ENCODE measurements around the gene ERF. TPM values are rescaled to one million over a fixed set of nuclear protein-coding genes. Genes with fewer than 3 reads are reported as not detected.
A peak's percentile ranks its signal among the peaks of the same experiment; 100 is the strongest.

The ERF gene
- total RNA-seq (2014; rRNA removed; shearing (Covaris generic)), result 11.0 and 32.6 TPM in 2 replicates

- Histone ChIP-seq H3K4me1 (replicated peaks) (peaks cover 41% of the 10 kb centered on the region), H3K9me3 (replicated peaks) (no peaks in the 10 kb centered on the region; the same call in 1 of the 2 replicates), H3K36me3 (peaks cover 27% of the 10 kb centered on the region), H3K27me3 (replicated peaks) (no peaks in the 10 kb centered on the region), H3K27ac (peak within 1 kb of the TSS; percentile 73), H3K4me3 (peak within 1 kb of the TSS; percentile 85)
- peak; percentile 83 to 91 for DNase-seq (ENCODE audit: low read depth in 1 of 2, low spot score in 2 of 2)
Observed at GRCh38 chr19:42254850-42255765, at the start of gene ERF. Gene ERF (minus strand): TSS chr19:42255128. CDS start chr19:42254999, 129 bp downstream.

- no peaks in the 10 kb centered on the region for H3K27me3 ChIP-seq (replicated peaks)
- peaks cover 14% of the 10 kb centered on the region for H3K4me1 ChIP-seq (replicated peaks)
- H3K4me3 ChIP-seq, result no peak overlapping the region
- no peak overlapping the region for H3K27ac ChIP-seq
- DNase-seq (ENCODE audit: low read depth in 1 of 2, low spot score in 2 of 2), result no peak
- no peaks in the 10 kb centered on the region for H3K36me3 ChIP-seq
- no peaks in the 10 kb centered on the region for H3K9me3 ChIP-seq (replicated peaks)
Observed at GRCh38 chr19:42303876-42304275, 48.9 kb upstream of the ERF start.

- H3K4me3 ChIP-seq, result peak overlapping the region; percentile 44; the same call in 1 of the 2 replicates
- H3K4me1 ChIP-seq (replicated peaks), result peaks cover 14% of the 10 kb centered on the region
- no peaks in the 10 kb centered on the region for H3K36me3 ChIP-seq
- DNase-seq (ENCODE audit: low read depth in 1 of 2, low spot score in 2 of 2), result no peak
- H3K27me3 ChIP-seq (replicated peaks), result no peaks in the 10 kb centered on the region
- H3K9me3 ChIP-seq (replicated peaks), result no peaks in the 10 kb centered on the region
- H3K27ac ChIP-seq, result no peak overlapping the region
Observed at GRCh38 chr19:42303101-42303464, 48.2 kb upstream of the ERF start.

- H3K4me3 ChIP-seq, result peak within 1 kb of the TSS; percentile 44
- DNase-seq (ENCODE audit: low read depth in 1 of 2, low spot score in 2 of 2), result no peak
- H3K9me3 ChIP-seq (replicated peaks), result no peaks in the 10 kb centered on the region
- H3K27me3 ChIP-seq (replicated peaks), result no peaks in the 10 kb centered on the region
- H3K4me1 ChIP-seq (replicated peaks), result peaks cover 14% of the 10 kb centered on the region
- no peak within 1 kb of the TSS for H3K27ac ChIP-seq
- H3K36me3 ChIP-seq, result no peaks in the 10 kb centered on the region
Observed at GRCh38 chr19:42301646-42302203, 46.8 kb upstream of the ERF start, which contains the start of gene PRR19. Gene PRR19 (plus strand): TSS chr19:42302132. CDS start chr19:42309585, 7,453 bp downstream.

DNA sequence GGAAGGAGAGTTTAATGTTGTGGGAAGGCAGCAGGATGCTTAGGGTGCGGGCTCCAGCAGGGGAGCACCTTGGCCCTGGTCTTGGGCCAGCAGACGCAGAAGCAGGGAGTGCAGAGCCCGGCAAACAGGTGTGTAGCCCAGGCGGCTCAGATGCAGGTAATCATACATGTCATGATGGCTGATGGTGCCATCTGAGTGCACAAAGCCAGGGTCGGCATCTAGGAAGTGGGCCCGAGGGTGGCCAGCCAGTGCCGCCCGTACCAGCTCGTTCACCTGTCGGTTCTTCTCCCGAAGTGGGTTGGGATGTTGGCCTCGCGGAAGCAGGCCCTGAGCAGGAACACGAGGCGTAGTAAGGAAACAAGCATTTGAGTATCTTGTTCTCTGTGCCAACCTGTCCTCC is 42.1 kb upstream of the ERF start:
- H3K36me3 ChIP-seq, result peaks cover 40% of the 10 kb centered on the region
- peaks cover 7% of the 10 kb centered on the region for H3K4me1 ChIP-seq (replicated peaks)
- H3K9me3 ChIP-seq (replicated peaks), result no peaks in the 10 kb centered on the region
- no peaks in the 10 kb centered on the region for H3K27me3 ChIP-seq (replicated peaks)
- DNase-seq (ENCODE audit: low read depth in 1 of 2, low spot score in 2 of 2), result no peak
- no peak overlapping the region for H3K4me3 ChIP-seq
- H3K27ac ChIP-seq, result no peak overlapping the region

GRCh38 chr19:42295831-42296525 is 41.0 kb upstream of the ERF start:
- H3K9me3 ChIP-seq (replicated peaks), result no peaks in the 10 kb centered on the region
- H3K4me3 ChIP-seq, result no peak overlapping the region
- no peak overlapping the region for H3K27ac ChIP-seq
- H3K27me3 ChIP-seq (replicated peaks), result no peaks in the 10 kb centered on the region
- peak; percentile 57 to 81 for DNase-seq (ENCODE audit: low read depth in 1 of 2, low spot score in 2 of 2)
- no peaks in the 10 kb centered on the region for H3K4me1 ChIP-seq (replicated peaks)
- H3K36me3 ChIP-seq, result peaks cover 51% of the 10 kb centered on the region

DNA sequence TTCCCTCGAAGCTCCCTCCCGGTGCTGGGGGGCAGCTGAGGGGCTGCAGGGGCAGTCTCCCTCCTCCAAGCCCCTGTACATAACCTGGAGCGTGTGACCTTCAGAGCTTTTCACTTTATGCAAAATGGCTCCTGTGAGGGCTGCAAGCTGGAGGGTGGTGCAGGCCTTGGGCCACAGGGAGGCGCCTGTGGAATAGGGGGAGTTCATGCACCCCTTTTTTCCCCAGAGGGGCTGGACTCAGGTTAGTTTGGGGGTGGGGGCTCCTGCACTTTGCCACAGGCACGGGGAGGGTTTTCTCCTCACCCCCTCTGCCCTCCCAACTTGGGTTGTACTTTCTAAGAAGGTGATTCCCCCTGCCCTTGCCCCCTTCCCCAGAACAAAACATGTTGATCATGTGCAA is 40.4 kb upstream of the ERF start:
- Histone ChIP-seq H3K9me3 (replicated peaks) (no peaks in the 10 kb centered on the region), H3K36me3 (peaks cover 57% of the 10 kb centered on the region), H3K4me1 (replicated peaks) (no peaks in the 10 kb centered on the region), H3K4me3 (no peak overlapping the region), H3K27ac (no peak overlapping the region), H3K27me3 (replicated peaks) (no peaks in the 10 kb centered on the region)
- no peak for DNase-seq (ENCODE audit: low read depth in 1 of 2, low spot score in 2 of 2)

DNA sequence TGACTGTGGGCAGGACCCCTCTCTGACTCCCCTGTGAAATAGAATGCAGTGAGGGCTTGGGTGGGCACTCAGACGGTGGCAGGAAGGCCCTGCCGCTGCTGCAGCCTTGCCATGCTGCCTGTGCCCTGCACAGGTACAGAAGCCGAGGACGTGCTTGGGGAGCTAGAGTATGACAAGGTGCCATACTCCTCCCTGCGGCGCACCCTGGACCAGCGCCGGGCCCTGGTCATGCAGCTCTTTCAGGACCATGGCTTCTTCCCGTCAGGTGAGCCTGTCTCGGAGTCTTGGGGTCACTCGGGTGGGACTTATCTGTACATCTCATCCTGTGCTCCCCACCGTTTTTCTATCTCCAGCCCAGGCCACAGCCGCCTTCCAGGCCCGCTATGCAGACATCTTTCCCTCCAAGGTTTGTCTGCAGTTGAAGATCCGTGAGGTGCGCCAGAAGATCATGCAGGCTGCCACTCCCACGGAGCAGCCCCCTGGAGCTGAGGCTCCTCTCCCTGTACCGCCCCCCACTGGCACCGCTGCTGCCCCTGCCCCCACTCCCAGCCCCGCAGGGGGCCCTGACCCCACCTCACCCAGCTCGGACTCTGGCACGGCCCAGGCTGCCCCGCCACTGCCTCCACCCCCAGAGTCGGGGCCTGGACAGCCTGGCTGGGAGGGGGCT is 39.7 kb upstream of the ERF start:
- Histone ChIP-seq H3K36me3 (peaks cover 64% of the 10 kb centered on the region), H3K9me3 (replicated peaks) (no peaks in the 10 kb centered on the region), H3K4me3 (no peak overlapping the region), H3K4me1 (replicated peaks) (no peaks in the 10 kb centered on the region), H3K27me3 (replicated peaks) (no peaks in the 10 kb centered on the region), H3K27ac (no peak overlapping the region)
- no peak for DNase-seq (ENCODE audit: low read depth in 1 of 2, low spot score in 2 of 2)

DNA sequence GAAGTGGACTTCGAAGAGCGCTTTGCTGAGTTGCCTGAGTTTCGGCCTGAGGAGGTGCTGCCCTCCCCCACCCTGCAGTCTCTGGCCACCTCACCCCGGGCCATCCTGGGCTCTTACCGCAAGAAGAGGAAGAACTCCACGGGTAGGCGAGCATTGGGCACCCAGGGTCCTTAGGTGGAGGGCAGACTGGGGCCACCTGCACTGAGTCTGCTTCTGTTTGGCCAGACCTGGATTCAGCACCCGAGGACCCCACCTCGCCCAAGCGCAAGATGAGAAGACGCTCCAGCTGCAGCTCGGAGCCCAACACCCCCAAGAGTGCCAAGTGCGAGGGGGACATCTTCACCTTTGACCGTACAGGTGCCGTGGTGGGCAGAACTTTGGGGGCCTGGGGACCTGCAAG is 39.0 kb upstream of the ERF start:
- Histone ChIP-seq H3K4me3 (no peak overlapping the region), H3K9me3 (replicated peaks) (no peaks in the 10 kb centered on the region), H3K27ac (no peak overlapping the region), H3K4me1 (replicated peaks) (no peaks in the 10 kb centered on the region), H3K36me3 (peaks cover 71% of the 10 kb centered on the region), H3K27me3 (replicated peaks) (no peaks in the 10 kb centered on the region)
- DNase-seq (ENCODE audit: low read depth in 1 of 2, low spot score in 2 of 2), result no peak

GRCh38 chr19:42293540-42293939 is 38.6 kb upstream of the ERF start:
- H3K27me3 ChIP-seq (replicated peaks), result no peaks in the 10 kb centered on the region
- no peak for DNase-seq (ENCODE audit: low read depth in 1 of 2, low spot score in 2 of 2)
- H3K4me1 ChIP-seq (replicated peaks), result no peaks in the 10 kb centered on the region
- H3K27ac ChIP-seq, result no peak overlapping the region
- no peak overlapping the region for H3K4me3 ChIP-seq
- H3K36me3 ChIP-seq, result peaks cover 75% of the 10 kb centered on the region
- H3K9me3 ChIP-seq (replicated peaks), result no peaks in the 10 kb centered on the region

DNA sequence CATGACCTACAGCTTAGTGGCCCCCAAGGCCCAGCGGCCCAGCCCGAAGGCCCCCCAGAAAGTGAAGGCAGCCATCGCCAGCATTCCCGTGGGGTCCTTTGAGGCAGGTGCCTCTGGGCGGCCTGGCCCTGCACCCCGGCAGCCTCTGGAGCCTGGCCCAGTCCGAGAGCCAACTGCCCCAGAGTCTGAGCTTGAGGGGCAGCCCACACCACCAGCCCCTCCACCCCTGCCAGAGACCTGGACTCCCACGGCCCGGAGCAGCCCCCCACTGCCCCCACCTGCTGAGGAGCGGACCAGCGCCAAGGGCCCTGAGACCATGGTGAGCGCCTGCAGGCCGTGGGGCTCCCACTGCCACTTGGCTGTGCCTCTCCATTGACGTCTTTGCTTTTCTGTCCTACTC is 38.0 kb upstream of the ERF start:
- Histone ChIP-seq H3K4me1 (replicated peaks) (no peaks in the 10 kb centered on the region), H3K36me3 (peaks cover 81% of the 10 kb centered on the region), H3K27ac (no peak overlapping the region), H3K9me3 (replicated peaks) (no peaks in the 10 kb centered on the region), H3K4me3 (no peak overlapping the region), H3K27me3 (replicated peaks) (no peaks in the 10 kb centered on the region)
- DNase-seq (ENCODE audit: low read depth in 1 of 2, low spot score in 2 of 2), result no peak

DNA sequence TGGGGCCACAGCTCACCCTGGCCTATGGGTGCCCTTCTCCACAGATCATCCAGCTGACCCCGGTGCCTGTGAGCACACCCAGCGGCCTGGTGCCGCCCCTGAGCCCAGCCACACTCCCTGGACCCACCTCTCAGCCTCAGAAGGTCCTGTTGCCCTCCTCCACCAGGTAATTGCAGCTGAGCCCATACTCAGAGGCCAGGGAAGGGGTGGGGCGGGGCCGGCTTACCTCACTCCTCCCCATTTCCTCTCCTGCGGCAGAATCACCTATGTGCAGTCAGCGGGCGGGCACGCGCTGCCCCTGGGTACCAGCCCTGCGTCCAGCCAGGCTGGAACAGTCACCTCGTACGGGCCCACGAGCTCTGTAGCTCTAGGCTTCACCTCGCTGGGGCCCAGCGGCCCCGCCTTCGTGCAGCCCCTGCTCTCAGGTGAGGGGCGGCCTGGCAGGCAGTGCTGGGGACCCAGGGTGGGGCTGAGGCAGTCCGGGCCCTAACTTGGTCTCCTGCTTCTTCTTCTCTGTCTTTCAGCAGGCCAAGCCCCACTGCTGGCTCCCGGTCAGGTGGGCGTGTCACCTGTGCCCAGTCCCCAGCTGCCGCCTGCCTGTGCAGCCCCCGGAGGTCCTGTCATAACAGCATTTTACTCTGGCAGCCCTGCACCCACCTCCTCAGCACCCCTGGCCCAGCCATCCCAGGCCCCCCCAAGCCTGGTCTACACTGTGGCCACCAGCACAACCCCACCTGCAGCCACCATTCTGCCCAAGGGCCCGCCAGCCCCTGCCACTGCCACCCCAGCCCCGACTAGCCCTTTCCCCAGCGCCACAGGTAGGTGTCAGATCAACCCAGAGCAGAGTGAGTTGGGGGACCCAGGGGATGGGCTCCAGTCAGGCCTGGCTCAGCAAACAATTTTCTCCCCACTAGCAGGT is 37.4 kb upstream of the ERF start:
- DNase-seq (ENCODE audit: low read depth in 1 of 2, low spot score in 2 of 2), result no peak
- Histone ChIP-seq H3K27ac (no peak overlapping the region), H3K4me3 (no peak overlapping the region), H3K27me3 (replicated peaks) (no peaks in the 10 kb centered on the region), H3K36me3 (peaks cover 87% of the 10 kb centered on the region), H3K9me3 (replicated peaks) (no peaks in the 10 kb centered on the region), H3K4me1 (replicated peaks) (no peaks in the 10 kb centered on the region)

- DNase-seq (ENCODE audit: low read depth in 1 of 2, low spot score in 2 of 2), result no peak
- Histone ChIP-seq H3K36me3 (peaks cover 91% of the 10 kb centered on the region), H3K9me3 (replicated peaks) (no peaks in the 10 kb centered on the region), H3K4me3 (no peak overlapping the region), H3K4me1 (replicated peaks) (no peaks in the 10 kb centered on the region), H3K27me3 (replicated peaks) (no peaks in the 10 kb centered on the region), H3K27ac (no peak overlapping the region)
Observed at GRCh38 chr19:42291435-42291810, 36.5 kb upstream of the ERF start.
